Spleen (tissue), 11 donors: ENCODE data around the gene METTL1. TPM values are rescaled to one million over a fixed set of nuclear protein-coding genes. Genes with fewer than 3 reads are reported as not detected.

ENCODE experiments used
- DNase-seq: peaks from one replicate; pipeline ENCODE4 v3.0.0-alpha.2; 2020
- H3K27ac ChIP-seq, 8 donors: fragments of 200-600 bp; sonication (generic) in 7 of 8; 1 replicate in 4 of 8; 2 replicates in 4 of 8; pipeline versions ENCODE4 v1.5.0 to v1.8.0; 2016 to 2021; ENCODE audit warnings: inconsistent platforms in 4 of 8, mild to moderate bottlenecking in 4 of 8, moderate library complexity in 1 of 8
- H3K27me3 ChIP-seq, 7 donors: fragments of 200-600 bp; sonication (generic) in 6 of 7; replicated peaks in 1 of 7; 1 replicate in 4 of 7; 2 replicates in 3 of 7; pipeline versions ENCODE4 v1.5.0 to v1.8.0; 2016 to 2021; ENCODE audit warnings: inconsistent platforms in 3 of 7, mild to moderate bottlenecking in 1 of 7
- H3K36me3 ChIP-seq, 6 donors: fragments of 200-600 bp; sonication (generic) in 5 of 6; 1 replicate in 4 of 6; 2 replicates in 2 of 6; pipeline versions ENCODE4 v1.5.0 to v1.8.0; 2016 to 2021; ENCODE audit warnings: inconsistent platforms in 2 of 6
- H3K4me1 ChIP-seq, 6 donors: fragments of 200-600 bp; sonication (generic) in 5 of 6; 1 replicate in 3 of 6; 2 replicates in 3 of 6; pipeline versions ENCODE4 v1.5.0 to v1.8.0; 2016 to 2021; ENCODE audit warnings: inconsistent platforms in 3 of 6
- H3K4me3 ChIP-seq, 8 donors: fragments of 200-600 bp; sonication (generic) in 7 of 8; 1 replicate in 4 of 8; 2 replicates in 4 of 8; pipeline versions ENCODE4 v1.5.0 to v1.8.0; 2016 to 2021; ENCODE audit warnings: inconsistent platforms in 4 of 8, mild to moderate bottlenecking in 4 of 8, moderate library complexity in 2 of 8
- H3K9me3 ChIP-seq, 8 donors: fragments of 200-600 bp; sonication (generic) in 7 of 8; 1 replicate in 4 of 8; 2 replicates in 4 of 8; pipeline versions ENCODE4 v1.5.0 to v1.8.0; 2016 to 2021; ENCODE audit warnings: inconsistent platforms in 4 of 8
- POLR2A ChIP-seq, 3 donors: fragments of 450-650 bp; IDR thresholded peaks; one replicate each; pipeline ENCODE4 v1.5.1; 2017; ENCODE audit warnings: antibody characterized with exemption in 3 of 3, mild to moderate bottlenecking in 1 of 3
- POLR2AphosphoS5 ChIP-seq, 3 donors: sonication (generic); formaldehyde crosslinking; IDR thresholded peaks; one replicate each; pipeline ENCODE4 v1.5.1; 2017; ENCODE audit warnings: antibody characterized with exemption in 3 of 3
- WGBS, 5 donors: extraction: QIAGEN DNeasy Blood & Tissue Kit in 3 of 5; methylation state at CpG; one replicate each; pipeline versions ENCODE4 v1.1.5 to v1.1.7; 2013 to 2018; 5-methylcytosine and 5-hydroxymethylcytosine counted together
- intact Hi-C: fragments of 100-400 bp; cut with DNase I; formaldehyde crosslinking; loops from one replicate; pipeline ENCODE4 v1.15.0; 2023; ENCODE audit warnings: low total_unique reads
- polyA plus RNA-seq, 3 donors: library from polyadenylated mRNA; stranded (reverse); fragments of 200-250 nt; gene quantifications; one replicate each; pipeline ENCODE4 v1.2.1, GENCODE V29; 2013
- total RNA-seq, 7 donors: library from RNA; depleted of rRNA in 3 of 7; stranded (reverse); fragments of >200 nt in 3 of 7; fragmentation: NEBNext Ultra II Directional in 4 of 7; extraction: Animal tissue kit (Norgen Biotek cat#: 25700) in 4 of 7; gene quantifications; one replicate each; pipeline versions ENCODE4 v1.1.0 to v1.2.1, GENCODE V29; 2016 to 2021
- TF ChIP-seq, protein P1 (sequence below), 11 experiments: fragments of 200-600 bp in 7 of 11; fragments of 450-650 bp in 4 of 11; sonication (generic) in 4 of 11; IDR thresholded peaks in 8 of 11; conservative IDR thresholded peaks in 3 of 11; 1 replicate in 7 of 11; 2 replicates in 4 of 11; pipeline versions ENCODE4 v1.4.0 to v1.8.0; 2016 to 2021; ENCODE audit warnings: antibody characterized with exemption in 11 of 11, inconsistent platforms in 4 of 11, mild to moderate bottlenecking in 1 of 11
- donor health status: healthy with polysubstance abuse.
- donor health status: DM: no; HTN: no; CAD: no; lungs with moderate emphysema.
- donor health status: DM: no; HTN: no; CAD: no.
- donor health status: Bipolar disorder and iron deficiency.
- donor health status: healthy.
- donor health status: DM: no; HTN: no; CAD: no.
- donor health status: DM: yes; HTN: yes; CAD: no.

METTL1 gene
- total and polyA plus RNA-seq, 10 donors, result 4.9 to 22.0 (median 14.5) TPM

- H3K4me1 ChIP-seq, result peaks cover 14 to 57% (median 36%) of the 10 kb centered on the region in 6 donors
- no peak overlapping the region for H3K27ac ChIP-seq
- peaks cover 0 to 23% (median 19%) of the 10 kb centered on the region in 6 donors for H3K36me3 ChIP-seq
- no peak for TF ChIP-seq POLR2A (IDR thresholded peaks at IDR 0.05)
- TF ChIP-seq, protein P1, sequence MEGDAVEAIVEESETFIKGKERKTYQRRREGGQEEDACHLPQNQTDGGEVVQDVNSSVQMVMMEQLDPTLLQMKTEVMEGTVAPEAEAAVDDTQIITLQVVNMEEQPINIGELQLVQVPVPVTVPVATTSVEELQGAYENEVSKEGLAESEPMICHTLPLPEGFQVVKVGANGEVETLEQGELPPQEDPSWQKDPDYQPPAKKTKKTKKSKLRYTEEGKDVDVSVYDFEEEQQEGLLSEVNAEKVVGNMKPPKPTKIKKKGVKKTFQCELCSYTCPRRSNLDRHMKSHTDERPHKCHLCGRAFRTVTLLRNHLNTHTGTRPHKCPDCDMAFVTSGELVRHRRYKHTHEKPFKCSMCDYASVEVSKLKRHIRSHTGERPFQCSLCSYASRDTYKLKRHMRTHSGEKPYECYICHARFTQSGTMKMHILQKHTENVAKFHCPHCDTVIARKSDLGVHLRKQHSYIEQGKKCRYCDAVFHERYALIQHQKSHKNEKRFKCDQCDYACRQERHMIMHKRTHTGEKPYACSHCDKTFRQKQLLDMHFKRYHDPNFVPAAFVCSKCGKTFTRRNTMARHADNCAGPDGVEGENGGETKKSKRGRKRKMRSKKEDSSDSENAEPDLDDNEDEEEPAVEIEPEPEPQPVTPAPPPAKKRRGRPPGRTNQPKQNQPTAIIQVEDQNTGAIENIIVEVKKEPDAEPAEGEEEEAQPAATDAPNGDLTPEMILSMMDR (IDR thresholded peaks at IDR 0.05 in 8 of 11, conservative IDR thresholded peaks at IDR 0.05 in 3 of 11), result no peak
- no peaks in the 10 kb centered on the region for H3K9me3 ChIP-seq
- intact Hi-C loops, result no loop called here
- WGBS, 5 donors, result 87 to 95% (median 92%) methylated on average over 4 of the region's 4 CpGs
- no peak for DNase-seq
- H3K4me3 ChIP-seq, result no peak overlapping the region
- H3K27me3 ChIP-seq, result peaks cover 0 to 10% (median 0%) of the 10 kb centered on the region in 7 donors
These were observed 14.1 kb downstream of the METTL1 start for GRCh38 chr12:57757771-57758170.

DNA sequence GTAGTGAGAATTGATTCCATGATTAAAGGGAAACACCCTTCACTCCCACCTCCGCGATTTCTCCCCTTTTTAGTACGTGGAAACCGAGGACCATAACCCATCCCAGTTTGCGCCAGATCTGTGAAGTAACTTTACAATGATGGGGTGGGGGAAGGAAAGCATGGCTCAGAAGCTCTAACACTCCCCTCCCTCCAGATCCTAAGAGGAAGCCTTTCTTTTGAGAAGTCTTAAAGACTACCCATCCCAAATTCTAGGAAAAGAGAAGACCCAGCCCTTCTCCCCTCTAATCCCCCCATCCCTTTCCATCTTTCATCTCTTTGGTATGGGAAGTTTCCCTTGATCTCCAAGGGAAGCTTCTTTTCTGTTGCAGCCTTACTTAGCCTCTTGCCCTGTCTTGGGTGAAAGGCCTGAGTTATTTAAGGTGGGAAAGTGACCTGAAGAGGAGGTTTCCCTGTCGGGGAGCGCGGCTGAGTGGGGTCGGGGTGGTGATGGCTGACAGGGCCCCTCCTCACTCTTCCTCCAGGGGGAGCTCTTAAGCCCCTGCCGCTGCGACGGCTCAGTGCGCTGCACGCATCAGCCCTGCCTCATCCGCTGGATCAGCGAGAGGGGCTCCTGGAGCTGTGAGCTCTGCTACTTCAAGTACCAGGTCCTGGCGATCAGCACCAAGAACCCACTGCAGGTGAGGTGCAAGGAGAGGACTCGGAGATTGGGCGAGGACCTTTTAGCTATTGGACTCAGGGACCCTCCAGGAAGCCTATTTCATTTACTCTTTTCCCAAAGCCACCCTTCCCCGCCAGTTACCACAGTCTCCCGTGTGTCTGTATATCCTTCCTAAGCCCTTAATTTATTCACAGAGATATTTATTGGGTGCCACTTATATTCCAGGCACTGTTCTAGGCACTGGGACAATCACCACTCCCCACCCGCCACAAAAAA, 15.2 kb downstream of the METTL1 start:
- Histone ChIP-seq H3K27me3 (peaks cover 0 to 10% (median 0%) of the 10 kb centered on the region in 7 donors), H3K9me3 (no peaks in the 10 kb centered on the region), H3K4me1 (peaks cover 16 to 65% (median 42%) of the 10 kb centered on the region in 6 donors), H3K36me3 (peaks cover 0 to 23% (median 19%) of the 10 kb centered on the region in 6 donors), H3K27ac (peak overlapping the region in 6 of 8 donors; percentile 78 to 95 (median 86)), H3K4me3 (peak overlapping the region in 7 of 8 donors; percentile 58 to 95 (median 72))
- 30 to 38% (median 33%) methylated on average over 22 of the region's 22 CpGs for WGBS, 5 donors
- TF ChIP-seq POLR2A (IDR thresholded peaks at IDR 0.05) (no peak), POLR2AphosphoS5 (IDR thresholded peaks at IDR 0.05) (peak; percentile 44 to 60 (median 51))
- TF ChIP-seq, protein P1 (IDR thresholded peaks at IDR 0.05 in 8 of 11, conservative IDR thresholded peaks at IDR 0.05 in 3 of 11), result peak in 10 of 11 experiments; percentile 51 to 86 (median 74)
- intact Hi-C loops, result no loop called here
- peak; percentile 92 for DNase-seq

GRCh38 chr12:57755454-57756372, 16.2 kb downstream of the METTL1 start:
- Histone ChIP-seq H3K27ac (peak overlapping the region; percentile 65 to 95 (median 83)), H3K9me3 (no peaks in the 10 kb centered on the region), H3K36me3 (peaks cover 0 to 26% (median 20%) of the 10 kb centered on the region in 6 donors), H3K4me1 (peaks cover 25 to 75% (median 51%) of the 10 kb centered on the region in 6 donors), H3K4me3 (peak overlapping the region; percentile 58 to 95 (median 70)), H3K27me3 (peaks cover 0 to 10% (median 0%) of the 10 kb centered on the region in 7 donors)
- peak; percentile 91 for DNase-seq
- TF ChIP-seq POLR2AphosphoS5 (IDR thresholded peaks at IDR 0.05) (peak in 1 of 3 donors; percentile 39), POLR2A (IDR thresholded peaks at IDR 0.05) (no peak)
- intact Hi-C loops, result no loop called here
- WGBS, 5 donors, result 0 to 3% (median 1%) methylated on average over 16 to 76 of the region's 76 CpGs

GRCh38 chr12:57755194-57755453, 16.8 kb downstream of the METTL1 start:
- WGBS, 5 donors, result 0 to 3% (median 1%) methylated on average over 6 to 34 of the region's 34 CpGs; no CpG with 5 or more reads in 1 of the 5 donors
- no peaks in the 10 kb centered on the region for H3K9me3 ChIP-seq

More at GRCh38 chr12:57755194-57755453, 16.8 kb downstream of the METTL1 start:
- TF ChIP-seq POLR2A (IDR thresholded peaks at IDR 0.05) (no peak), POLR2AphosphoS5 (IDR thresholded peaks at IDR 0.05) (no peak)
- TF ChIP-seq, protein P1 (IDR thresholded peaks at IDR 0.05 in 8 of 11, conservative IDR thresholded peaks at IDR 0.05 in 3 of 11), result no peak
- no peak for DNase-seq
- intact Hi-C loops, result no loop called here
- H3K36me3 ChIP-seq, result peaks cover 0 to 32% (median 25%) of the 10 kb centered on the region in 6 donors
- peak overlapping the region; percentile 58 to 95 (median 70) for H3K4me3 ChIP-seq
- peak overlapping the region; percentile 65 to 95 (median 83) for H3K27ac ChIP-seq
- H3K27me3 ChIP-seq, result peaks cover 0 to 10% (median 0%) of the 10 kb centered on the region in 7 donors
- H3K4me1 ChIP-seq, result peaks cover 26 to 81% (median 55%) of the 10 kb centered on the region in 6 donors
